B cell (primary cell): ENCODE data around the gene FOXO1. TPM values are rescaled to one million over a fixed set of nuclear protein-coding genes. Genes with fewer than 3 reads are reported as not detected.
A peak's percentile ranks its signal among the peaks of the same experiment; 100 is the strongest.

Experiments
- ATAC-seq: fragments of 200-7000 bp; cut with Tn5 transposase; one replicate; pipeline ENCODE4 v1.10.0; 2021; ENCODE audit warnings: low read depth, mild to moderate bottlenecking, moderate number of reproducible peaks, moderate library complexity
- CTCF ChIA-PET: fragments of 350-600 bp; sonication (Branson Sonifier 250); formaldehyde crosslinking; loops from one replicate; lab custom pipeline; 2021; ENCODE audit warnings: antibody characterized with exemption, inconsistent platforms; lab: Charles Lee
- POLR2A ChIA-PET: fragments of 350-600 bp; sonication (Branson Sonifier 250); formaldehyde crosslinking; loops from one replicate; lab custom pipeline; 2021; ENCODE audit warnings: antibody characterized with exemption; lab: Charles Lee
- DNase-seq: peaks from one replicate; pipeline ENCODE4 v3.0.0; 2013
- H2AFZ ChIP-seq: 2 replicates; pipeline ENCODE4 v1.6.1; 2012; ENCODE audit warnings: mild to moderate bottlenecking, low read depth, low read length; ENCODE audit not compliant: insufficient read depth, poor library complexity, severe bottlenecking
- H3K27ac ChIP-seq, 2 donors: 1 replicate in 1 of 2; 2 replicates in 1 of 2; pipeline ENCODE4 v1.5.1; 2012 to 2013; ENCODE audit warnings: low read length in 2 of 2, mild to moderate bottlenecking in 2 of 2, moderate library complexity in 1 of 2
- H3K27me3 ChIP-seq, 4 experiments: fragments of 200-600 bp in 1 of 4; sonication (generic) in 1 of 4; replicated peaks in 1 of 4; 1 replicate in 2 of 4; 2 replicates in 2 of 4; pipeline versions ENCODE4 v1.6.1 to v1.7.0; 2013 to 2016; ENCODE audit warnings: low read length in 3 of 4, mild to moderate bottlenecking in 2 of 4, mixed read lengths in 1 of 4, moderate library complexity in 1 of 4; ENCODE audit not compliant: insufficient read depth in 4 of 4, control insufficient read depth in 3 of 4; ENCODE audit errors: control extremely low read depth in 1 of 4
- H3K36me3 ChIP-seq, 2 experiments: replicated peaks in 1 of 2; 1 replicate in 1 of 2; 2 replicates in 1 of 2; pipeline versions ENCODE4 v1.6.1 to v1.7.1; 2013; ENCODE audit warnings: low read length in 1 of 2; ENCODE audit not compliant: insufficient read depth in 2 of 2, control insufficient read depth in 1 of 2; ENCODE audit errors: control extremely low read depth in 1 of 2, extremely low read depth in 1 of 2
- H3K4me1 ChIP-seq, 2 donors: fragments of 200-600 bp in 1 of 2; sonication (generic) in 1 of 2; 1 replicate in 1 of 2; 2 replicates in 1 of 2; pipeline versions ENCODE4 v1.5.1 to v1.6.1; 2013 to 2017; ENCODE audit warnings: low read length in 2 of 2; ENCODE audit not compliant: control insufficient read depth in 2 of 2, insufficient read depth in 2 of 2
- H3K4me2 ChIP-seq: replicated peaks from 2 replicates; pipeline ENCODE3; 2012; ENCODE audit warnings: mild to moderate bottlenecking, low read depth, low read length; ENCODE audit not compliant: poor library complexity, severe bottlenecking
- H3K4me3 ChIP-seq, 5 experiments: fragments of 200-600 bp in 1 of 5; sonication (generic) in 1 of 5; 1 replicate in 3 of 5; 2 replicates in 2 of 5; pipeline versions ENCODE4 v1.5.1 to v1.7.0; 2011 to 2016; ENCODE audit warnings: low read length in 4 of 5, mild to moderate bottlenecking in 4 of 5, low read depth in 2 of 5, control low read depth in 1 of 5, moderate library complexity in 1 of 5; ENCODE audit not compliant: insufficient read depth in 1 of 5; ENCODE audit errors: control extremely low read depth in 1 of 5, extremely low read depth in 1 of 5
- H3K79me2 ChIP-seq: fragments of 200-600 bp; sonication (generic); one replicate; pipeline ENCODE4 v1.6.0; 2016; ENCODE audit warnings: low read length; ENCODE audit not compliant: control insufficient read depth, insufficient read depth
- H3K9ac ChIP-seq: fragments of 200-600 bp; sonication (generic); 2 replicates; pipeline ENCODE4 v1.6.1; 2017; ENCODE audit warnings: mild to moderate bottlenecking, low read length, moderate library complexity
- H3K9me3 ChIP-seq, 3 donors: one replicate each; pipeline versions ENCODE4 v1.6.1 to v1.7.1; 2013; ENCODE audit warnings: low read length in 2 of 3; ENCODE audit not compliant: control insufficient read depth in 2 of 3, insufficient read depth in 1 of 3; ENCODE audit errors: control extremely low read depth in 1 of 3
- H4K20me1 ChIP-seq: 2 replicates; pipeline ENCODE4 v1.6.0; 2012; ENCODE audit warnings: mild to moderate bottlenecking, low read length; ENCODE audit not compliant: insufficient read depth, control insufficient read depth, poor library complexity, severe bottlenecking
- H3K27ac Mint-ChIP-seq: one replicate; pipeline ENCODE4 v1.8.0; 2021; ENCODE audit warnings: mixed read lengths
- H3K27me3 Mint-ChIP-seq: one replicate; pipeline ENCODE4 v1.8.0; 2021; ENCODE audit warnings: mixed read lengths
- H3K4me1 Mint-ChIP-seq: one replicate; pipeline ENCODE4 v1.8.0; 2021; ENCODE audit warnings: mixed read lengths
- H3K4me3 Mint-ChIP-seq: one replicate; pipeline ENCODE4 v1.8.0; 2021; ENCODE audit warnings: mixed read lengths
- H3K9me3 Mint-ChIP-seq: one replicate; pipeline ENCODE4 v1.8.0; 2022; ENCODE audit warnings: mixed read lengths; ENCODE audit not compliant: insufficient read depth
- CTCF ChIP-seq: fragments of 200-600 bp; IDR thresholded peaks from one replicate; pipeline ENCODE4 v1.8.0; 2022; ENCODE audit warnings: antibody characterized with exemption, mild to moderate bottlenecking
- EZH2 ChIP-seq: IDR thresholded peaks from 2 replicates; pipeline ENCODE4 v1.6.1; 2012; ENCODE audit warnings: borderline replicate concordance, low read depth, mild to moderate bottlenecking, moderate library complexity, low read length; ENCODE audit not compliant: insufficient read depth, poor library complexity, severe bottlenecking
- WGBS: methylation state at CpG from one replicate; pipeline ENCODE4 v1.1.5; 2013; ENCODE audit warnings: missing lambda C conversion rate; ENCODE audit not compliant: insufficient coverage; 5-methylcytosine and 5-hydroxymethylcytosine counted together
- intact Hi-C: fragments of 100-400 bp; cut with micrococcal nuclease; formaldehyde crosslinking; loops from one replicate; pipeline ENCODE4 v1.10.0; 2022
- polyA plus RNA-seq: library from polyadenylated mRNA; depleted of rRNA; stranded (reverse); fragments of >200 nt; gene quantifications from 2 replicates; pipeline ENCODE4 v1.2.3, GENCODE V29; 2012
- total RNA-seq, 2 donors: library from RNA; stranded (reverse); fragments of 120-200 nt in 1 of 2; gene quantifications; 1 replicate in 1 of 2; 2 replicates in 1 of 2; pipeline versions ENCODE4 v1.2.3 to v1.2.4, GENCODE V29; 2013 to 2022

The FOXO1 gene
- total and polyA plus RNA-seq, 2 donors (not counting 1 experiment from before 2014, with no cell fraction given): 22.8 to 77.9 TPM

GRCh38 chr13:40635315-40635995 is 31.0 kb downstream of the FOXO1 start:
- peak overlapping the region; percentile 18 for H3K27ac Mint-ChIP-seq
- peak overlapping the region; percentile 32 for H3K4me3 Mint-ChIP-seq
- no peaks in the 10 kb centered on the region for H3K27me3 ChIP-seq
- no peak overlapping the region for H3K4me3 ChIP-seq
- H3K9me3 Mint-ChIP-seq: no peaks in the 10 kb centered on the region
- intact Hi-C loops: no loop called here
- ChIA-PET POLR2A (interaction anchor here (0.7 to 0.8 kb wide), 2 partner anchors 27 to 228 kb away, joined by 5 to 6 read pairs; no protein-coding TSS in a partner anchor), CTCF (interaction anchor here (1.0 kb wide), 1 partner anchor 11 kb away, joined by 3 read pairs; no protein-coding TSS in a partner anchor)
- H3K4me1 ChIP-seq: peaks cover 75 to 88% of the 10 kb centered on the region in 2 donors
- H3K27me3 Mint-ChIP-seq: no peaks in the 10 kb centered on the region
- peaks cover 0 to 3% of the 10 kb centered on the region in 2 experiments for H3K36me3 ChIP-seq
- peak overlapping the region in 1 of 2 donors; percentile 55 for H3K27ac ChIP-seq
- no peak for ATAC-seq
- no peak for TF ChIP-seq CTCF
- no peak for TF ChIP-seq EZH2
- peaks cover 0 to 6% (median 0%) of the 10 kb centered on the region in 3 donors for H3K9me3 ChIP-seq
- peaks cover 52% of the 10 kb centered on the region for H4K20me1 ChIP-seq
- peaks cover 100% of the 10 kb centered on the region for H3K79me2 ChIP-seq
- WGBS: 58% methylated on average over 4 of the region's 5 CpGs
- H3K9ac ChIP-seq: no peak overlapping the region
- H2AFZ ChIP-seq: no peak overlapping the region
- no peak for DNase-seq
- H3K4me1 Mint-ChIP-seq: peaks cover 83% of the 10 kb centered on the region
- H3K4me2 ChIP-seq: peak overlapping the region; percentile 39

GRCh38 chr13:40632915-40633314 is 33.5 kb downstream of the FOXO1 start:
- intact Hi-C loops: no loop called here
- Mint-ChIP-seq H3K4me1 (peaks cover 81% of the 10 kb centered on the region), H3K4me3 (no peak overlapping the region), H3K9me3 (no peaks in the 10 kb centered on the region), H3K27ac (no peak overlapping the region), H3K27me3 (no peaks in the 10 kb centered on the region)
- Histone ChIP-seq H3K4me1 (peaks cover 74 to 79% of the 10 kb centered on the region in 2 donors), H3K36me3 (peaks cover 0 to 3% of the 10 kb centered on the region in 2 experiments), H3K79me2 (peaks cover 97% of the 10 kb centered on the region), H3K4me2 (no peak overlapping the region), H4K20me1 (peaks cover 51% of the 10 kb centered on the region), H3K9ac (no peak overlapping the region), H2AFZ (no peak overlapping the region), H3K4me3 (no peak overlapping the region), H3K27ac (peak overlapping the region in 1 of 2 donors; percentile 80), H3K27me3 (no peaks in the 10 kb centered on the region), H3K9me3 (peaks cover 0 to 6% (median 0%) of the 10 kb centered on the region in 3 donors)
- ATAC-seq: no peak
- ChIA-PET CTCF (interaction anchor here (0.9 kb wide), 1 partner anchor 690 kb away, joined by 4 read pairs; no protein-coding TSS in a partner anchor), POLR2A (no interaction called here)
- TF ChIP-seq EZH2 (no peak), CTCF (no peak)
- no CpG with 5 or more reads among the region's 3 CpGs for WGBS
- no peak for DNase-seq
